Keratinocyte (primary cell): ENCODE results near the gene C10orf71. TPM values are rescaled to one million over a fixed set of nuclear protein-coding genes. Genes with fewer than 3 reads are reported as not detected.

Experiments
- DNase-seq: peaks from one replicate; pipeline ENCODE4 v3.0.0-alpha.2; 2011; ENCODE audit warnings: low read depth, missing footprints, low spot score
- FAIRE-seq: peaks from 2 replicates; lab custom pipeline; 2011; peaks lifted over from hg19 to GRCh38; lab: Jason Lieb, UNC
- H2AFZ ChIP-seq: 2 replicates; pipeline ENCODE4 v1.6.0; 2012; ENCODE audit warnings: low read length, control low read depth, inconsistent platforms; ENCODE audit not compliant: control insufficient read depth
- H3K27ac ChIP-seq: 2 replicates; pipeline ENCODE4 v1.5.1; 2011; ENCODE audit warnings: low read length; ENCODE audit not compliant: control insufficient read depth, insufficient read depth
- H3K27me3 ChIP-seq: 3 replicates; pipeline ENCODE4 v1.6.0; 2011; ENCODE audit warnings: low read length; ENCODE audit not compliant: control insufficient read depth, insufficient read depth; ENCODE audit errors: extremely low read depth
- H3K36me3 ChIP-seq, 2 experiments: 2 replicates in 1 of 2; 3 replicates in 1 of 2; pipeline ENCODE4 v1.5.1; 2011; ENCODE audit warnings: low read length in 2 of 2, mild to moderate bottlenecking in 1 of 2; ENCODE audit not compliant: control insufficient read depth in 2 of 2, insufficient read depth in 2 of 2; ENCODE audit errors: extremely low read depth in 1 of 2
- H3K4me1 ChIP-seq: 3 replicates; pipeline ENCODE4 v1.5.1; 2011; ENCODE audit warnings: low read length; ENCODE audit not compliant: control insufficient read depth, insufficient read depth; ENCODE audit errors: extremely low read depth
- H3K4me2 ChIP-seq: 3 replicates; pipeline ENCODE4 v1.6.0; 2011; ENCODE audit warnings: low read depth, low read length; ENCODE audit not compliant: control insufficient read depth, insufficient read depth; ENCODE audit errors: extremely low read depth
- H3K4me3 ChIP-seq, 3 experiments: fragments of 200-600 bp in 1 of 3; sonication (generic) in 1 of 3; 2 replicates in 2 of 3; 3 replicates in 1 of 3; pipeline ENCODE4 v1.5.1; 2011 to 2016; ENCODE audit warnings: low read length in 3 of 3, mild to moderate bottlenecking in 3 of 3, control low read depth in 2 of 3, inconsistent platforms in 1 of 3, low read depth in 1 of 3, mixed read lengths in 1 of 3, mixed run types in 1 of 3, moderate library complexity in 1 of 3; ENCODE audit not compliant: control insufficient read depth in 2 of 3, insufficient read depth in 2 of 3; ENCODE audit errors: extremely low read depth in 1 of 3
- H3K79me2 ChIP-seq: 2 replicates; pipeline ENCODE4 v1.6.0; 2012; ENCODE audit warnings: low read length; ENCODE audit not compliant: control insufficient read depth, insufficient read depth
- H3K9ac ChIP-seq: 3 replicates; pipeline ENCODE4 v1.6.0; 2011; ENCODE audit warnings: low read length; ENCODE audit not compliant: control insufficient read depth, insufficient read depth; ENCODE audit errors: extremely low read depth
- H3K9me1 ChIP-seq: 3 replicates; pipeline ENCODE4 v1.6.0; 2011; ENCODE audit warnings: low read length; ENCODE audit not compliant: control insufficient read depth, insufficient read depth; ENCODE audit errors: extremely low read depth
- H3K9me3 ChIP-seq: 2 replicates; pipeline ENCODE4 v1.5.1; 2012; ENCODE audit warnings: low read depth, low read length; ENCODE audit not compliant: control insufficient read depth
- H4K20me1 ChIP-seq: 3 replicates; pipeline ENCODE4 v1.6.0; 2011; ENCODE audit warnings: low read length; ENCODE audit not compliant: control insufficient read depth, insufficient read depth; ENCODE audit errors: extremely low read depth
- CTCF ChIP-seq, 3 experiments: IDR thresholded peaks in 1 of 3; conservative IDR thresholded peaks in 1 of 3; optimal IDR thresholded peaks in 1 of 3; 2 replicates in 2 of 3; 3 replicates in 1 of 3; pipeline versions ENCODE3 to v1.5.1; 2011; ENCODE audit warnings: low read length in 3 of 3, mild to moderate bottlenecking in 3 of 3, moderate library complexity in 2 of 3, control low read depth in 1 of 3, inconsistent platforms in 1 of 3; ENCODE audit not compliant: insufficient read depth in 2 of 3; ENCODE audit errors: extremely low read depth in 1 of 3
- EZH2 ChIP-seq: IDR thresholded peaks from one replicate; pipeline ENCODE4 v1.6.1; 2012; ENCODE audit warnings: inconsistent platforms, mild to moderate bottlenecking, low read length, moderate library complexity
- dilution Hi-C: fragments of 300-500 bp; cut with MboI; formaldehyde crosslinking; loops from one replicate; pipeline ENCODE4 v1.7.0; 2020; ENCODE audit warnings: low sequenced_read_pairs; ENCODE audit not compliant: extremely low pct_ligation_motif_present
- polyA plus RNA-seq, 5 experiments: library from polyadenylated mRNA; depleted of rRNA in 3 of 5; stranded (reverse) in 3 of 5; stranded (forward) in 1 of 5; unstranded in 1 of 5; fragments of >200 nt; gene quantifications; 1 replicate in 1 of 5; 2 replicates in 3 of 5; 3 replicates in 1 of 5; pipeline versions ENCODE4 v1.2.1 to v1.2.3, GENCODE V29; 2011 to 2012; ENCODE audit warnings: missing spikeins in 2 of 5, low read depth in 1 of 5, low replicate concordance in 1 of 5

Gene C10orf71
- polyA plus RNA-seq, 1 donor (not counting 4 experiments of a cell fraction or from before 2014, with no cell fraction given) = not detected

GRCh38 chr10:49281461-49281860 is 17.5 kb upstream of the C10orf71 start:
- Histone ChIP-seq H2AFZ (no peak overlapping the region), H3K79me2 (no peaks in the 10 kb centered on the region), H4K20me1 (no peaks in the 10 kb centered on the region), H3K36me3 (no peaks in the 10 kb centered on the region), H3K9me3 (no peaks in the 10 kb centered on the region), H3K9me1 (no peaks in the 10 kb centered on the region), H3K27me3 (peaks cover 4% of the 10 kb centered on the region), H3K9ac (no peak overlapping the region), H3K4me2 (no peak overlapping the region), H3K4me1 (no peaks in the 10 kb centered on the region), H3K4me3 (no peak overlapping the region), H3K27ac (no peak overlapping the region)
- no peak for FAIRE-seq
- dilution Hi-C loops = no loop called here
- TF ChIP-seq CTCF (optimal IDR thresholded peaks at IDR 0.05 in 1 of 3, IDR thresholded peaks at IDR 0.05 in 1 of 3, conservative IDR thresholded peaks at IDR 0.05 in 1 of 3; ENCODE audit: extremely low read depth in 1 of 3, insufficient read depth in 2 of 3, low read length in 3 of 3) (peak in 2 of 3 experiments; percentile 23), EZH2 (no peak)
- no peak for DNase-seq

- no peaks in the 10 kb centered on the region for H3K4me1 ChIP-seq
- H4K20me1 ChIP-seq = no peaks in the 10 kb centered on the region
- TF ChIP-seq CTCF (optimal IDR thresholded peaks at IDR 0.05 in 1 of 3, IDR thresholded peaks at IDR 0.05 in 1 of 3, conservative IDR thresholded peaks at IDR 0.05 in 1 of 3; ENCODE audit: extremely low read depth in 1 of 3, insufficient read depth in 2 of 3, low read length in 3 of 3) (no peak), EZH2 (no peak)
- no peak overlapping the region for H3K27ac ChIP-seq
- no peak overlapping the region for H3K9ac ChIP-seq
- FAIRE-seq = no peak
- peaks cover 4% of the 10 kb centered on the region for H3K27me3 ChIP-seq
- H3K9me3 ChIP-seq = no peaks in the 10 kb centered on the region
- dilution Hi-C loops = no loop called here
- no peak for DNase-seq
- no peak overlapping the region for H2AFZ ChIP-seq
- H3K4me2 ChIP-seq = no peak overlapping the region
- H3K9me1 ChIP-seq = no peaks in the 10 kb centered on the region
- no peaks in the 10 kb centered on the region for H3K36me3 ChIP-seq
- no peaks in the 10 kb centered on the region for H3K79me2 ChIP-seq
- no peak overlapping the region for H3K4me3 ChIP-seq
Observed at GRCh38 chr10:49282306-49282705, 16.7 kb upstream of the C10orf71 start.
